Measurements from ENCODE around the gene IL17REL.
A peak's percentile ranks its signal among the peaks of the same experiment; 100 is the strongest.
"Not testable (repeated sequence)": the region's sequence is repeated elsewhere in the genome, so short reads cannot be mapped to it uniquely, and the experiment has no call there.

Gene IL17REL

DNA sequence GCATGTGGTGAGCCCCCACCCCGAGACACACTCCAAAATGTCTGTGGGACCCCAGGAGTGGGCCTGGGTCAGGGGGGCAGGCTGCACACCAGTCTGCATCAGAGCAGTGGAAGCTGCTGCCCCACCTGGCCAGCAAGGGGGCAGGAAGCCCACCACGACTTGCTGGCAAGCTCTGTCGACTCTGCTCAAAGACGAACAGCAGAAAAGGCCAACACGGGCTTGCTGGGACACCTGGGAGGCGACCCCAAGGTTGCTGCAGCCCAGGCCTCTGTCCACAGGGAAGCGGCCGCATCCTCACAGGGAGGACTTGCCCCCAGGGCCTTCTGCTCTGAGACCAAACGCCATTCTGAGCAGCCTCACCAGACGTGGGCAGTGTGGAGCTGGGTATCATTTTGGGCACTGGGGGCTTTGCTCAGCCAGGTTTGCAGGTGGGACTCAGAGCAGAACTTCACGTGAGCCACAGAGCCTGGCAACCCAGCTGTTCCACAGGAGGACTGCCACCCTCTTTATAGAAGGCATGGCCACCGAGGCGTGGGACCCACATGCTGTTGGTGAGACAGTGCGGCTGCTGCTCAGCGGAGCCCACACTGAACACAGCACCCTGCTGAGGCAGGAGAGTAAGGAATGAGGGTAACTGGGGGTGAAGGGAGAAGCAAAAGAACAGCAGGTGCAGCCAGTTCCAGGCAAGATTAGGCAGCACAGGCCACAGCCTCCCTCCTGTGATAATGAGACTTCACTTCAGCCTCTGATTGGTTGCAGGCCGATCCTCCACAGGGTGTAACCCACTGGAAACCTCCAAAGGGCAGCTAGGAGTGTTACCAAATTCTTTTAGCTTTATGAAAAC, 11.0 kb downstream of the IL17REL start:
- no peak for DNase-seq

DNA sequence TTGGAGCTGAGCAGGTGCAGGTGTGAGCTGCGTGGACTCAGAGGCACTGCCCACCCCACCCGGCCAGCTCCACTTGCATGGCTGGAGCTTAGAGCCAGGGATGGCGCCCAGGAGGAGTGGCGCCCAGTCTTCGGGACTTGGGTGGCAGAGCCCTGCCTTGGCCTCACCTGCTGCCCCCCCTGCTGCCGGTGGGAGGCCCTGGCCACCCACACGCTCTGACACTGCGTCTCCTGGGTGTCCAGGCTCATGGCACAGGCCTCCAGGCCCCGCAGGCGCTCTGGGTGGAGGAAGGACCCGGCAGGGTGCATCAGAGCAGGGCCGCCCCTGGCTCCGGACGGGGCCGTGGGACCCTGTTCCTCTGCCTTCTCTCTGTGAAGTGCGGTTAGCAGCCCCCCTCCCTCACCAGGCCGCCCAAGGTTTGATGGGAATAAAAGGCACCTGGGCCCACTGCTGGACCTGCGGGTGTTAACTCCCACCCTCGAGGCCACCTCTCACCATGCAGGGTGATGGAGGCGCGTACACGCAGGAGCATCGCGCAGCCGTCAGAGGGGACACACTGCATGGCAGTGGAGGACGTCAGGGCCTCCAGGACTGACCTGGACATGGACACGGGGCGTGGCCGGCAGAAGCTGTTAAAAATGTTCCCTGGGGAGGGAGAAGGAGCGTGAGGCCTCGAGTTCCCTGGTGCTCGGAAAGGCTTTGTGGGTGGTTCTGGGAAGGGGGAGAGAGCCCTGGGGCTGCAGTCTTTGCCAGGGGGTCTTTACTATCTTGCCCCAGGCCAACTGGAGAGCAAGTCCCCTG, 11.8 kb downstream of the IL17REL start:
- DNase-seq = no peak

DNA sequence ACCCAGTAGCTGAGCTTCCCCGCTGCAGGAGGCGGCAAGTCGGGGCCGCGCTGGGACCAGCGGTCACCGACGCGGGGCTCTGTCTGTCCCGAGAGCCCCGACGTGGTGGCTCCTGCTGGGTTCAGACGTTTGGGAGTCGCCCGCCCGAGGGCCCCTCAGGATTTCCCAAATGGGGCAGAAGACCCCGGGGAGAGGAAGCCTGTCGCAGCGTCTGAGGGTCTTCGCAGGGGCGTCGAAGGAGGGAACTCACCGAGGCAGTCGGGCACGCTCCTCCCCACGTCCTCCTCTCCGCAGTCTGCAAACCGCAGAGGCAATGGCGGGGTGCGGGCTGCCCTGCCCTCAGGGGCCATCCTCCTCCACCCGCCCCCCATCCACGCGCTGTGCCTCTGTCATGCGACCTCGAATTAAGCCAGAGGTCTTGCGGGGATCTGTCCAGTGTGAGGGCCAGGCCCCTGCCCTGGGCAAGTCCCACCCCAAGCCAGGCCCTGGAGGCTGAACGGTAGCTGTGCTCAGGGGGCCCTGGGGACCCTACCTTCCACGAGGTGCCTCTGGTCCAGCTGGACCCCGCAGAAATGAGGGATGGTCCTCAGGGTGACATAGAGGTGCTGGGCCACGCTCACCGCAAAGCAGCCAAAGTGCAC, 12.5 kb downstream of the IL17REL start:
- DNase-seq = no peak

DNA sequence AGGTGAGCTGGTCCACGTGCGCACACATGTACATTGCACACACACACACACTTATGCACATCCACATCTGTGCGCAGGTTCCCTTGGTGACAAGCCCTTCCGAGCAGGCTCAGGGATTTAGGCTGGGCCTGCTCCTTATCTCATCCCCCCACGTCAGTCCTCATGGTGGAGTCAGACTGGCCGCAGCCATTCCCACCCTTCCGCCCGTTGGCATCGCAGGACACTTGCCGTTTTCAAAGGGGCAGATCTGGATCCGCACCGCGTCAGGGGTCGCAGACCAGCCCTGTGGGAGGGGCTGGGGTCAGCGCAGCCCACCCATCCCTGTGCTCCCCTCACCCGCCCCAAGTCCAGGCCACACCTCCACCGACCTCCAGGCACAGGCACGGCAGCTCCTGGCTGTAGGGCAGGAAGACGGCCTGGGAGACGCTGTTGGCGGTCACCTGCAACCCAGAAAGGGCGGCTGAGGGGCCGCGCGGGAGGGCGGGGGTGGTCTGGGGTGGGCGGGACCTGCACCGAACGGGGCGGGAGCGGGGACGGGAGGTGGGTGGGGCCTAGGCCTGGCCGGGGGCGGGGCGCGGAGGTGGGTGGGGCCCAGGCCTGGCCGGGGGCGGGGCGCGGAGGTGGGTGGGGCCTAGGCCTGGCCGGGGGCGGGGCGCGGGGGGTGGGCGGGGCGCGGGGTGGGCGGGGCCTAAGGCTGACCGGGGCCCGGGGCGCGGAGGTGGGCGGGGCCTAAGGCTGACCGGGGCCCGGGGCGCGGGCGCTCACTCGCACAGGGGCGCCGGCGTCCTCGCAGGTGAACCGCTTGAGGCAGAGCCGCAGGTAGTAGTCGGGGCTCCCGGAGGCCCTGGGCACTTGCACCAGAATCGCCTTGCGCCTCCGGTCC, 13.3 kb downstream of the IL17REL start:
- peak; percentile 32 for DNase-seq

DNA sequence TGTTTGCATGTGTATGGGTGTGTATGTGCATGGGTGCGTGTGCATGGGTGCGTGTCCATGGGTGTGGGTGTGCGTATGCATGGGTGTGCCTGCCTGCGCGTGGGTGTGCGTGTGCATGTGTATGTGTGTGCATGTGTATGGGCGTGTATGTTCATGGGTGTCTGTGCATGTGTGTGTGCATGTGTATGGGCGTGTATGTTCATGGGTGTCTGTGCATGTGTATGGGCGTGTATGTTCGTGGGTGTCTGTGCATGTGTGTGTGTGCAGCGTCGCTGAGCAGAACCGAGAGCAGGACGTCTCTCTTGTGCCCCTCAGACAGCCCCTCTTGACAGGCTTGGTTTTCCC, 13.9 kb downstream of the IL17REL start:
- no peak for DNase-seq

DNA sequence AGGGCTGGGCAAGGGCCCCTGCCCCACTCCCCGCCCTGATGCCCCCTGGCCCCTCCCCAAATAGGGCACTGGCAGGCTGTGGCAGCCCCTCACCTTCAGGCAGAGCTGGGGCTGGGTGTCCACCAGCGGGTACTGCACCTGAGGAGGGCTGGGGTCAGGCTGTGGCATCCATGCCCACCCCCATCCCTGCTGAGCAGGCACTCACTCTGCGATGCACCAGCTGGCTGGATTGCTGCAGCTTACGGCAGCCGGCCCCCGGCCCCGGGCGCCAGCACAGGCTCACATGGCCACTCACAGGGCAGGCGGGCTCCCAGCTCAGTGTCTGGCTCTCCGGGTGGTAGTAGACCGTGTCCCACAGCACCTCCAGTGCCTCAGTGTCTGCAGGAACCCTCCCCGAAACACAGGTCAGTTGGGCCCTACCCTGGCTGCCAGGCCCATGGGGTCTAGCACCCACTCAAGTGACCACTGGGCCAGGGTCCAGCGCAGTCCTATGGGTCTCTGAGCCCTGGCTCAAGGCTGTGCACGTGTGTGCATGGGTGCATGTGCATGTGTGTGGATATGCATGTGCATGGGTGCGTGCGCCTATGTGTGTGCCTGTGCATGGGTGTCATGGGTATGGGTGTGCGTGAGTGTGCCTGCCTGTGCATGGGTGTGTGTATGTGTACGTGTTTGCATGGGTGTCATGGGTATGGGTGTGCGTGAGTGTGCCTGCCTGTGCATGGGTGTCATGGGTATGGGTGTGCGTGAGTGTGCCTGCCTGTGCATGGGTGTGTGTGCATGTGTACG, 14.4 kb downstream of the IL17REL start:
- no peak for DNase-seq

DNA sequence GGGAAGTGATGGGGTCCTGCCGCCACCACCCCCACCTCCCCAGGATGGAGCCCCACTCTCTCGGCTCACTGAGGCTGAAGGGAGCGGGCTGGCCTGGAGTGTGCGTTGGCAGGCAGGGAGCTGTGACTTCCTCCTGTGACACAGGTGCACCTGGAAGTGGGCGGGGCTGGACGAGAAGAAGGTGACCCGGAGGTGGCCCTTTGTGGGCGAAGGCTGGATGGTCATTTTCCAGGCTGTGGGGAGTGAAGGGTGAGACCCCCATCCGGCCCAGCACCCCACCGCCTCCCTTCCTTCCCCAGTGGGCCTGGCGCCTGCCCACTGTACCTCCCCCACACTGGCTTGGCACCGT, 15.3 kb downstream of the IL17REL start:
- DNase-seq = no peak

DNA sequence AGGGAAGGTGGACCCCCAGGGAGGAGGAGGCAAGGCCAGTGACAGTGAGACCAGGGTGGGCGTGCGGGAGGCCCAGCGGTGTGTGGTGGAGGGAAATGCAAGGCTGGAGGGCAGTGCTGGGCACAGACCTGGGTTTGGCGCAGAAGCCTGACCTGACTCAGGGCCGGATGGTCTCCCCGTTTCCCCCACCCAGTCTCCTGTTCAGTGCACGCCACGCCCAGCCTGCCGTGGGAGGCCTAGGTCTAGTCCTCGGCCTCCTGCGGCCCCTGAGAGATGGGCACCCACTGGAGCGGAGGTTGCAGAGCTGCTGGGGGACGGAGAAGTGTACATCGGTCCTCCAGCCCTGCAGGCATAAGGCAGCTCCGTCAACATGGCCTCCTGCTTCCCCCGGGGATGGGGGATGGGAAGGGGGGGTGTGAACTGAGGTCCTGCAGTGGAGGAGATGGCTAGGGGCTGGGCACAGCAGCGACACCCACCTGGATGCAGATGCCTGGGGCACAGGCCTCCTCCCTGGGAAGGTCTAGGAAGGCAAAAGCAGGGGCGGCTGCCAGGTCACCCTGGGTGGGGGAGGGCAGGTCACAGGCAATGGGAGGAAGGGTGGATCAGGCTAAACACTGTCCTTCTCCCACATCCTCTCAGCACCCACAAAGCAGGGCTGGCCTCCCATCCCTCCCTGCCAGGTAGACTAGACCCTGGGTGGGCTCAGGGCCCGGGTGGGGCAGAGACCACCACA, 15.9 kb downstream of the IL17REL start:
- no peak for DNase-seq

DNA sequence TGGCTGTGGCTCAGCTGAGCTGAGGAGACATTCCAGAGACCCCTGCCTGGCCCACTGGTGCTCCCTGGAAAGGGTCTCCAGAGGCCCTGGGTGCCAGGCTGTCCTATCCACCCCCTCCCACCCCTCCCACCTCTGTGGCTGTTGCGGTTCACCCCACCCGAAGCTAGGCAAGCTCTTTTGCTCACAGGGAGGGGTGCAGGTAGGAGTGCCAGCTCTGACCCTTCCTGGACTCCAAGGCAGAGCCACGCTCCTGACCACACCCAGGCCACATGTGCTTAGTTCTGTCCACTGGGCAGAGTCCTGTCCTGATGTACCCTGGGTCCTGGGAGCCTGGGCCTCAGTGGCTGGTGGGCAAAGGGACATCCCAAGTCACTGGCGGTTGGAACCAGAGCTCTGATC, 16.4 kb downstream of the IL17REL start:
- DNase-seq = no peak

DNA sequence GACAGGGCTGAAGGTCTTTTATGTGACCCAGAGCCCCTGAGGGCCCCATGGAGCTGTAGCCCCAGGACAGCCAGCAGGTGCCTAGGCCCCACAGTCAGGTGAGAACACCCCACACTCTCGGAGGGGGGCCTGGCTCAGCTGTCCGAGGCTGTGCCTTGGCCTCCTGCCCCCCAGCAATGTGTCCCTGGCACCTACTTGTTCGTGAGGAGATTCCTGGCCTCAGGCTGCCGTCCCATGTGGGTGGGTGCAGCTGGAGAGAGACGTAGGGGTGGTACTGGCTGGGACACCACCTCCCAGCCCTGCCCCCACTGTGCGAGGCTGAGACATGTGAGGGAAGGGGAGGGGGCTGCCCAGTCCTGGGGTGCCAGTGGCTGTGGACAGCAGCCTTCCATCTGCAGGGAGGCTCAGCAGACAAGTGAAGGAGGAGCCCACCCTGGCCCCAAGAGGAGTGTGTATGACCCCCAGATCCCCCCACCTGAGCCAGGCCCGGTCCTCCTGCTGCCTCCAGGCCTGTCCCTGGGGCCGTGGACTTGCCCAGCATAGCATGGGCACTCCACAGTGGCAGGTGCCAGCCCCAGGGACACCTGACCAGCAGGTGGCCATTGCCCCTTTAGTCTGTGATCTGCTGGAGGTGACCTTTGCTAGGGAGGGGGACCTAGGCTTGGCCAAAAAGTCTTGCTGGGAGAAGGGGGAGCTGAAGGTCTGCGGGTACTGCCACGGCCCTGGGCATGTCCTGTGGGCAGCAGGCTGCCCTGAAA, 17.0 kb downstream of the IL17REL start:
- no peak for DNase-seq

DNA sequence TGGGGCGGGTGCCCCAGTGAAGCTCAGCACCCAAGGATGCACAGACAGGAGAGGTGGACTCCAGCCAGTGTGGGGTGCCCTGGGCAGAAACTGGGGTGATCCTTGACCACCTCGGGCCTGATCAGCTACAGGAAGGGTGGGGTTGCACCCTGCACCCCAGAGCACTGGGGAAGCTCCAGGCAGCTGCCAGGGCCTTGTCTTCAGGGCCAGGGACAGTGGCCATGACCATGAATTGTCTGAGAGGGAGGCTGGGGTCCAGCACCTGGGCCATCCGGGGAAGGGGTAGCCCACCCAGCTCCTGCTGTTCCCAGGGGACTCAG, 17.6 kb downstream of the IL17REL start:
- no peak for DNase-seq

DNA sequence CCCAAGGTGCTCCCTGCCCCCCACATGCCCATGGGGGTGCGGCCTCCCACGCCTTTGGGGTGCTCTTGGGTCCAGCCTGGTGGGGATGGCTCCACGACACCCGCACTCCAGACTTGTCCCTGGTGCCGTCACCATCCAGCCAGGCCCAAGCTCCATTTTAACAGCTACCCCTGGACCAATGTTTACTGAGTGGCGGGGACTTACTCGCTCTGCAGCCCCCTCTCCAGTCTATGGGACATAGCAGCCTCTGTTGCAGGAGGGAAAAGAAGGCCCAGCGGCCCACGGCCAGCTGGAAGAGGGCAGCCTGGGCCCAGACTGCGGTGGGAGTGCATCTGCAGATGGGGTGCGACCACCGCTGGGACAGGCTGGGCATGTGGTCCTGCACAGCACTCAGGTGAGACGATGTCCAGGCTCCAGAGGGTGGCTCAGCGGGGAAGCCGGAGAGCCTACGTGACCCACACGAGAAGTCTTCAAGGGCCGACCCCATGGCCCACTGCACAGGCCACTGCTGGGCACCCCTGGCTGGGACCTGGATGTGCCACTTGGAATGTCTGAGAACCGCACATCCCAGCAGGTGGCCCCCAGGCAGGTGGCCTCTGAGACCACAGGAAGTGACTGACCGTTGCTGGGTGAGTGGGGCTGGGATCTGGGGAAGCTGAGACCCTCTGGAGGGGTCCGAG, 18.1 kb downstream of the IL17REL start:
- no peak for DNase-seq

DNA sequence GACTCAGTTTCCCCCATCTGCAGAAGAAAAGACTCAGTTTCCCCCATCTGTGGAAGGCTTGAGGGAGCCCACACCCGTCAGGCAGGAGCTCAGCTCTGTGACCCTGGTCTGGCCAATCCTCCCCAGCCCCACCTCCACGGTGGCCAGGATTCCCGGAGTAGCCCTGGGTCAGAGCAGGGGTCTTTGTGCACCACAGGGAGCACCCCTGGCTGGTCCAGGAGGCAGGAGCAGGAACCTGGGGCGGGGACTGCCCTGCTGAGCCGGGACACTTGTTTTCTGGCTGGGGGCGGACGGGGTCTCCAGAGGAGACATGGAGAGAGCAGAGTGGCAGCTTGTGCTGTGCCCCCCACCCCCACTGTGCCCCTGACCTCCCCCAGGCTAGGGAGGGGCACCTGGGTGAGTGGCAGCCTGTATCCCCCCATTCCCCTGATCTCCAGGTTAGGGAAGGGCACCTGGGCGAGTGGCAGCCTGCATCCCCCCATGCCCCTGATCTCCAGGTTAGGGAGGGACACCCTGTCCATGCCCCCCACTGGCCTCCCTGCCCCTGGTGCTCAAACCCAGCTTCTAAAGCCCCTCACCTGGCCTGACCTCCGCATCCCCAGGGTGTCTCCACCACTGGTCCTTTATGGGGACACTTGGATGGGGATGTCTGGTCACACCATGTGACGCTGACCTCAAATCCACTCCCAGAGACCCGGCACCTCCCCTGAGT, 18.8 kb downstream of the IL17REL start:
- DNase-seq = no peak

DNA sequence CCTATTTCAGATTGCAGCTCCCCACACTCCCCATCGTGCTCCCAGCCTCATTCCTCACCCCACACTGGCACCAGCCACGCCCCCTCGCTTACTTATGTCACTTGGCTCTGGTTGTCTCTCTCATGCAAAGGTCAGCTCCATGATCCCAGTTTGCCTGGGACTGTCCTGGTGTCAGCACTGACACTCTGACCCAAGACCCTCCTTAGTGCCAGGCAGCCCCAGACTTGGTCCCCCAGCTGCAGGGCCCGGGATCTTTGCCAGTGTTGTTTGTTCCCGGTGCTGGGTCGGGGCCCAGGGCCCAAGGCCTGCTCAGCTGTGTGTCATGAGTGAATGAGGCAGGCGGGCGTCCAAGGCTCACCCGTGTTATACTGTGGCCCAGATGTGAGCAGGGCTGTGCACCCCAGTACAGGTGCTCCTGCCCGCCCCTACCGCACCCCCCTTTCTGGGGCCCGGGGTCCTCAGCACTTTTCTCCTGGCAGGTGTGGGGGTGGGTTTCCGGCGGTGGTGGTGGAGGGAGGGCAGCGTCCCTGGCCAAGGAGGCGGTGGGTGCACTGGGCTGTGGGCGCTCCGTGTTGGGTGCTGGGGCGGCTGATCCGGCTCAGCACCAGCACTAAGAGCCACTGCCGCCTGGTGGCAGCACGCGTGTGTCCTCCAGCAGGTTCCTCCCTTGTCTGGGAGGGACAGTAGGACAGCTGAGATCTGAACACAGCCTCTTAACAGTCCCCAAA, 19.5 kb downstream of the IL17REL start:
- DNase-seq = peak; percentile 75

DNA sequence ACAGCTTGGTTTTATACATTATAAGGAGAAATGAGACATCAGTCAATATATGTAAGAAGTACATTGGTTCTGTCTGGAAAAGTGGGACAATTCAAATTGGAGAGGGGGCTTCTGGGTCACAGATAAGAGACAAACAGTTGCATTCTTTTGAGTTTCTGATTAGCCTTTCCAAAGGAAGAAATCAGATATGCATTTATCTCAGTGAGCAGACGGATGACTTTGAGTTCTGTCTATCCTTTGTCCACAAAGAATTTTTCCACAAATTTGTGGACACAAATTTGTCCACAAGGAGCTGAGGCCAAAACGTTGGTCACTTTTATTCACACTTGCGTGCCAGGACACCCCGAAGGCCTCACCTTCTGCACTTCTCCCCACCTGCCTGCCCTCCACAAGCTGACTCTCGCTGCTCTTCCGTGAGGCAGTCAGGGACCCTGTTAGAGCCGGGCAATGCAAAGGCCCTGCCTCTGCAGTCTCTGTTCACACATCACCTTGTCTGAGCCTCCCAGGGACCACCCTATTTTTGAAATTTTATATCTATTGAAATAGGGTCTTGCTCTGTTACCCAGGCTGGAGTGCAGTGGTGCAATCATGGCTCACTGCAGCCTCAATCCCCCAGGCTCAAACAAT, 20.5 kb downstream of the IL17REL start:
- no peak for DNase-seq

DNA sequence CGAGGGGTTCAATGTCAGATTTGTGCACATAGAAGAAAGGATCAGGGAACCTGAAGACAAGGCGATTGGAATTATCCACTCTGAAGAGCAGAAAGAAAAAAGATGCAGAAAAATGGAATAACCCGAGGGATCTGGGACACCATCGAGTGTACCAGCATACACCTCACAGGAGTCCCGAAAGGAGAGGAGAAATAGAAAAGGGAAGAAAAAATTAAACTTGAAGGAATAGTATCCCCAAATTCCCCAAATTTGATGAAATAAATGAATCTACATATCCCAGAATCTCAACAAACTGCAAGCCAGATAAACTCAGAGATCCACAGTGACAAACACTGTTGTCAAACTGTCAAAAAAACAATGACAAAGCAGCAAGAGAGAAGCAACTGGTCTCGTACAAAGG, 21.4 kb downstream of the IL17REL start:
- DNase-seq = no peak

DNA sequence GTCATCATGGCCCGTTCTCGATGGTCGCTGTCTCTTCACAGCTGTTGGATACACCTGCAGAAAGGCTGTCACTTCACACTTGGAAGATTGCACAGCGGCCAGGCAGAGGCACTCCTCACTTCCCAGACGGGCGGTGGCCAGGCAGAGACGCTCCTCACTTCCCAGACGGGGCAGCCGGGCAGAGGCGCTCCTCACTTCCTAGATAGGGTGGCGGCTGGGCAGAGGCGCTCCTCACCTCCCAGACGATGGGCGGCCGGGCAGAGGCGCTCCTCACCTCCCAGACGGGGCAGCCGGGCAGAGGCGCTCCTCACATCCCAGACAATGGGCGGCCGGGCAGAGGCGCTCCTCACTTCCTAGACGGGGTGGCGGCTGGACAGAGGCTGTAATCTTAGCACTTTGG, 22.7 kb downstream of the IL17REL start:
- not testable (repeated sequence) for DNase-seq

DNA sequence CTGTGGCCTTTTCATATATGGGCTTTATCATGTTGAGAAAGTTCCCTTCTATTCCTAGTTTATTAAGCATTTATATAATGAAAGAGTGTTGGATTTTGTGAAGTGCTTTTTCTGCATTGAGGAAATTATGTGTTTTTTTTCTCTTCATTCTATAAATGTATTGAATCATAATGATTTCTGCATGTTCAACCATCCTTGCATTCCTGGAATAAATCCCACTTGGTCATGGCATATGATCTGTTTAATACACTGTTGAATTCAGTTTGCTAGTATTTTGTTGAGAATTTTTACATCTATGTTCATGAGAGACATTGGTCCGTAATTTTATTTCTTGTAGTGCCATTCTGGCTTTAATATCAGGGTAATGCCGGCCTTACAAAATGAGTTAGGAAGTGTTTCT, 26.2 kb downstream of the IL17REL start:
- DNase-seq = no peak

Measured in stimulated activated CD4-positive, alpha-beta T cell treated with anti-CD3 and anti-CD28 coated beads, Interleukin-4, amount 100 ng/mL, for 1 hour (primary cell).